AG04450 (cell line): ENCODE measurements around the gene ARHGAP22. TPM values are rescaled to one million over a fixed set of nuclear protein-coding genes. Genes with fewer than 3 reads are reported as not detected.

Source experiments
- CTCF ChIA-PET: fragments of 300-600, 350-600 bp; formaldehyde crosslinking; extraction: SDS; loops from one replicate; lab custom pipeline; 2022; ENCODE audit warnings: antibody characterized with exemption, inconsistent platforms; lab: Charles Lee
- POLR2A ChIA-PET: fragments of 350-600 bp; formaldehyde crosslinking; extraction: SDS; loops from one replicate; lab custom pipeline; 2021; ENCODE audit warnings: antibody characterized with exemption, inconsistent platforms; lab: Yijun Ruan, JAX
- DNase-seq: peaks from one replicate; pipeline ENCODE4 v3.0.0-alpha.2; 2011; ENCODE audit warnings: low read depth, low spot score
- H3K27ac ChIP-seq: one replicate; pipeline ENCODE4 v1.5.1; 2012; ENCODE audit warnings: low read depth, low read length, control low read depth
- H3K27me3 ChIP-seq: one replicate; pipeline ENCODE4 v1.6.0; 2012; ENCODE audit warnings: low read length; ENCODE audit not compliant: control insufficient read depth, insufficient read depth
- H3K4me3 ChIP-seq: 2 replicates; pipeline ENCODE4 v1.5.1; 2011; ENCODE audit warnings: mild to moderate bottlenecking, low read depth, low read length, control low read depth
- H3K9me3 ChIP-seq: 2 replicates; pipeline ENCODE4 v1.5.1; 2012; ENCODE audit warnings: low read length; ENCODE audit not compliant: control insufficient read depth, insufficient read depth
- polyA plus RNA-seq: library from polyadenylated mRNA; depleted of rRNA; stranded (reverse); fragments of >200 nt; gene quantifications from 2 replicates; pipeline ENCODE4 v1.2.3, GENCODE V29; 2011
- TF ChIP-seq, protein P1 (sequence below): IDR thresholded peaks from 2 replicates; pipeline ENCODE4 v1.5.1; 2011; ENCODE audit warnings: low read depth, low read length, control low read depth, inconsistent platforms

The ARHGAP22 gene
- polyA plus RNA-seq, 1 experiment = 8.2 TPM

DNA sequence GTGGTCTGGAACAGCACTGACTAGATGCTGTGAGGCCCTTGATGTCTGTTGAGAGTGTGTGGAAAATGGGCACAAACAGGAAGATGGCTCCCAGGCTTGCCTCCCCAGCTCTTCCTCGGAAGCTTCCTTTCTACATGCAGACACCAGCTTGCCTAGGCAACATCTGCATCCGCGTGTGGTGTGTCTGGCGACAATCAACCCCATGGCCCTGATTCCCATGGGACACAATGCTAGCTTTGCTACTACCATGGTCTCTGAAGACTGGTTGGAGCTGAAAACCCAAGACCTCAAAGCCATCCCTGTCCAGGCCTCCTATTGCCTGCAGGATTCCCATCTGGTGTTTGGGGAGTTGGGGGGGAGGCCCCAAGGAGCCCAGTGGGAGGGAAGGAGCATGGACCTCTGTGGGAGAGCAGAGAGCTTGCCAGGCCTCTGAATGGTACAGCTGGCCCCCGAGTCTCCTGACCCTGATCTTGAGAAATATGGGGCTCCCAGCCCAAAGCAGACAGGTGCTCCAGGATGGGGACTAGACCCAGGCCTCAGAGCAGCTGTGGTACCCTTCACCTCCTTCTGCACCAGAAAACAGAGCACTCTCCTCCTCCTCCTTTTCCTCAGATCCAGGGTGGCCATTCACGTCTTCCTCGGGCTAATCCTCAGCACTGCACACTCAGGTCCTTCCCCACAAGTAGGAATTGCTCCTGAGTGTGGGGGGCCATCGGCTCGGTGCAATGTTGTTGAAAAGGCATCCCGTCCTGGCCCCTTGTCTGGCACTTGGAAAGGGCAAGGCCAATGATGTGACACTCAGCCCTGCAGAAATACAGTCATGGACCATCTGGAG lies 57.6 kb downstream of the ARHGAP22 start:
- DNase-seq = no peak
- H3K4me3 ChIP-seq = no peak overlapping the region
- no peak overlapping the region for H3K27ac ChIP-seq
- H3K27me3 ChIP-seq = no peaks in the 10 kb centered on the region
- TF ChIP-seq, protein P1, sequence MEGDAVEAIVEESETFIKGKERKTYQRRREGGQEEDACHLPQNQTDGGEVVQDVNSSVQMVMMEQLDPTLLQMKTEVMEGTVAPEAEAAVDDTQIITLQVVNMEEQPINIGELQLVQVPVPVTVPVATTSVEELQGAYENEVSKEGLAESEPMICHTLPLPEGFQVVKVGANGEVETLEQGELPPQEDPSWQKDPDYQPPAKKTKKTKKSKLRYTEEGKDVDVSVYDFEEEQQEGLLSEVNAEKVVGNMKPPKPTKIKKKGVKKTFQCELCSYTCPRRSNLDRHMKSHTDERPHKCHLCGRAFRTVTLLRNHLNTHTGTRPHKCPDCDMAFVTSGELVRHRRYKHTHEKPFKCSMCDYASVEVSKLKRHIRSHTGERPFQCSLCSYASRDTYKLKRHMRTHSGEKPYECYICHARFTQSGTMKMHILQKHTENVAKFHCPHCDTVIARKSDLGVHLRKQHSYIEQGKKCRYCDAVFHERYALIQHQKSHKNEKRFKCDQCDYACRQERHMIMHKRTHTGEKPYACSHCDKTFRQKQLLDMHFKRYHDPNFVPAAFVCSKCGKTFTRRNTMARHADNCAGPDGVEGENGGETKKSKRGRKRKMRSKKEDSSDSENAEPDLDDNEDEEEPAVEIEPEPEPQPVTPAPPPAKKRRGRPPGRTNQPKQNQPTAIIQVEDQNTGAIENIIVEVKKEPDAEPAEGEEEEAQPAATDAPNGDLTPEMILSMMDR = no peak
- H3K9me3 ChIP-seq = no peaks in the 10 kb centered on the region
- POLR2A ChIA-PET = interaction anchor here (0.8 kb wide), 1 partner anchor 108 kb away, joined by 3 read pairs; no protein-coding TSS in a partner anchor
- CTCF ChIA-PET = interaction anchor here (2.7 to 20.9 kb wide), 2 partner anchors 109 to 184 kb away, joined by 13 to 668 read pairs; no protein-coding TSS in a partner anchor

DNA sequence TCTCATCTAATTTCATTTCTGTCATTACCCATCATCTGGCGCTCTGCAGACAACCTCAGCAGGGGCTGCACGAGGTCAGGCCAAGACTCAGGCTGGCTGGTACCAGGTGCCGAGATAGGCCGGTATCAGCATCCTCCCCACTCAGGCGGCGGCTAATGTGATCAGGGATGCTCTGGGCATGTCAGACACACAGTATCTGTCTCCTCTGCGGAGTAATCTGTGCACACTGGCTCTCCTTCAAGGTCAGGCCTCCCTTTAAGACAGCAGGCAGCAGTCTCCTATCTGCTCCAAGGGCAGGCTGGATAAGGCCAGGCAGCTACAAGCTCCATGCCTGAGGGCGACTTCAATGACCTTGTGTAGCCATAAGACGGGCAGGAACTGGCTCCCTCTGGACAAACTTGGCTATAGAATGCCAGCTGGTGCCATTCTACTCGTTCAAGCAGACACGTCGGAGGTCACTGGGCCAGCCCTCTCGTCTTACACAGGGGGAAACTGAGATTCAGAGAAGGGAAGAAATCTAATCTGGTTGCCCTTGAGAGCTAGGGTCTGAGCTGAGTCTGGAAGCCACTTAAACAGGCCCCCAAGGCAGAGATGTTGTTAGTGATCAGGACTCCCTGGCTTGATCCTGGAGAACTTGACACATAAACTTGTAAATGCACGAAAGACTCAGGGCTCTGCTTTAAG lies 59.3 kb downstream of the ARHGAP22 start:
- Histone ChIP-seq H3K9me3 (no peaks in the 10 kb centered on the region), H3K27me3 (no peaks in the 10 kb centered on the region), H3K4me3 (no peak overlapping the region), H3K27ac (no peak overlapping the region)
- ChIA-PET CTCF (interaction anchor here (0.7 to 20.9 kb wide), 2 partner anchors 70 to 111 kb away, joined by 3 to 668 read pairs; no protein-coding TSS in a partner anchor), POLR2A (no interaction called here)
- DNase-seq = no peak
- TF ChIP-seq, protein P1 = no peak

DNA sequence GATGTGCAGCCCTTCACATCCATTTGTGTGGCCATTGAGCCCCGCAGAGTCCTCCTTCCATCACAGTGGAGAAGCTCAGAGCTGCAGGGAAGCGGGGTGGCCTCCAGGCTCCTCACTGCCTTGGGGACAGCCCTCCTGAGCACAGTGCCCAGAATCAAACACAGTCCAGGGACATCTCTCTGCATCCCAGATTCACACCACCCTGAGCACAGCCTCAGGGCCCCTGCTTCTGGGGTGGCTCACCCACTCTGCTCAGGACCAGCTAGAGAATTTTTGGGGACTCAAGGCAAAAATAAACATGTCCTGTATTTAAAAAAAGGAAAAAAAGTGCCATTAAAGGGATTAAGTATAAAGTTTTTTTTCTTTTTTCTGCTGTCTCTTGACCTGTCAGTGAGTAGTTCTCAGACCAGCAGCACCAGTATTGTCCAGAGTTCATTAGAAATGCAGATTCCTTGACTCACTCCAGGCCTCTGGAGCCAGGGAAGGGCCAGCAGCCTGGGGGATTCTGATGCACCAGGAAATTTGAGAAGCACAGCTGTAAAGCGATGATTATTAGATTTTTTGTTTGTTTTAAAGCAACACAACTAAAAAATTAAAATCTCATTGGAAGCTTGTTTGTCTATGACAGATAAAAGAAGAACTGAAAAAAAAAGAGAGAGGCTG lies 61.6 kb downstream of the ARHGAP22 start:
- no peaks in the 10 kb centered on the region for H3K9me3 ChIP-seq
- TF ChIP-seq, protein P1 = no peak
- H3K27me3 ChIP-seq = no peaks in the 10 kb centered on the region
- no peak overlapping the region for H3K27ac ChIP-seq
- no peak overlapping the region for H3K4me3 ChIP-seq
- no peak for DNase-seq
- CTCF ChIA-PET = interaction anchor here (0.7 to 20.9 kb wide), 4 partner anchors 10 to 180 kb away, joined by 3 to 668 read pairs (median 4); no protein-coding TSS in a partner anchor
- POLR2A ChIA-PET = no interaction called here

DNA sequence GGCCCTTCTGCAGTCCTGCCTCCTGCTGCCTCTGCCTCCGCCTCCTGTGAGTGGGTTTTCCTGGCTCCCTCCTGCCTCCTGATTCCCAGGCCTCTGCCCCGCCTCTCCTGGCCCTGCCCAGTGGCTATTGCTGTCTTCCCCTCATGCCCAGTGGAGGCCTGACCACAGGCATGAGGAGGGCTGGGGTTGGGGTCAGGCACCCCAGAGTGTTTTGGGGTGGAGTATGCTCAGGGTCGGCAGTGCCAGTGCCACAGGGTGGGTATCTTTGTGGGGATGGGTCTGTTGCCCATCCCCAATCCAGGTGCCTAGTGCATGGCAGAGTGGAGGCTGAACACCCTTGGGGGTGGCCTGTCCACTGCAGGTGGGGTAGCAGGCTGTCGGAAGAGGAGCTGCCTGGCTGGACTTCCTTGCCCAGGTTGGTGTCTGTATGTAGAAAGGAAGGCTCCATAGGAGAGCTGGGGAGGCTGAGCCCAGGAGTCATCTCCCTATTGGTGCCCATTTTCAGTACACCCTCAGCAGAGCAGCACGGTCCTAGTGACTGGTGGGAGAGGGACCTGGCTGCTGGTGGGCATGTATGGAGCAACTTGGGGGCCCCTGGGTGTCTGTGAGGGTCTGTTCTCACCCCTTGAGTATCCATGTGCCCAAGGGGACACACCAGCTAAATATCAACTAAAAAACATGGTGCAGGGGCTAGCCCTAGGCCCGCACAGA lies 62.2 kb downstream of the ARHGAP22 start:
- CTCF ChIA-PET = interaction anchor here (0.7 to 20.9 kb wide), 4 partner anchors 10 to 179 kb away, joined by 3 to 668 read pairs (median 4); no protein-coding TSS in a partner anchor
- no peak for DNase-seq
- POLR2A ChIA-PET = no interaction called here
- Histone ChIP-seq H3K27me3 (no peaks in the 10 kb centered on the region), H3K27ac (no peak overlapping the region), H3K4me3 (no peak overlapping the region), H3K9me3 (no peaks in the 10 kb centered on the region)
- TF ChIP-seq, protein P1 = no peak
